ENCODE results near the gene C5orf47.

The C5orf47 gene

GRCh38 chr5:173988554-173989431, at the start of gene C5orf47:
TSS of gene C5orf47 (plus strand) at chr5:173989170. CDS start at chr5:173989264, 94 bp downstream.
- H3K27me3 Mint-ChIP-seq: peaks cover under 1% of the 10 kb centered on the region
- H3K36me3 Mint-ChIP-seq: no peaks in the 10 kb centered on the region
- no peaks in the 10 kb centered on the region for H3K4me1 Mint-ChIP-seq (ENCODE audit: low read depth)
- no peak within 1 kb of the TSS for H3K4me3 Mint-ChIP-seq
- no peak within 1 kb of the TSS for H3K27ac Mint-ChIP-seq
- H3K9me3 Mint-ChIP-seq (ENCODE audit: low read depth): no peaks in the 10 kb centered on the region

- Mint-ChIP-seq H3K9me3 (ENCODE audit: low read depth) (no peaks in the 10 kb centered on the region), H3K36me3 (peaks cover 4% of the 10 kb centered on the region)
Observed at GRCh38 chr5:173940269-173940668, 48.7 kb upstream of the C5orf47 start.

GRCh38 chr5:173941102-173941501, 47.9 kb upstream of the C5orf47 start:
- H3K4me3 Mint-ChIP-seq: no peak overlapping the region
- no peaks in the 10 kb centered on the region for H3K9me3 Mint-ChIP-seq (ENCODE audit: low read depth)
- H3K27ac Mint-ChIP-seq: no peak overlapping the region
- H3K4me1 Mint-ChIP-seq (ENCODE audit: low read depth): peaks cover 4% of the 10 kb centered on the region
- peaks cover 2% of the 10 kb centered on the region for H3K36me3 Mint-ChIP-seq
- no peaks in the 10 kb centered on the region for H3K27me3 Mint-ChIP-seq

More at GRCh38 chr5:173940269-173940668, 48.7 kb upstream of the C5orf47 start:
- Mint-ChIP-seq H3K4me1 (ENCODE audit: low read depth) (peaks cover 4% of the 10 kb centered on the region), H3K27me3 (no peaks in the 10 kb centered on the region), H3K27ac (no peak overlapping the region), H3K4me3 (no peak overlapping the region)

- no peaks in the 10 kb centered on the region for H3K9me3 Mint-ChIP-seq (ENCODE audit: low read depth)
- peaks cover 4% of the 10 kb centered on the region for H3K36me3 Mint-ChIP-seq
- no peaks in the 10 kb centered on the region for H3K27me3 Mint-ChIP-seq
- peaks cover 2% of the 10 kb centered on the region for H3K4me1 Mint-ChIP-seq (ENCODE audit: low read depth)
- no peak overlapping the region for H3K27ac Mint-ChIP-seq
- no peak overlapping the region for H3K4me3 Mint-ChIP-seq
Observed at GRCh38 chr5:173941758-173942401, 47.1 kb upstream of the C5orf47 start.

- peaks cover 8% of the 10 kb centered on the region for H3K36me3 Mint-ChIP-seq
- no peaks in the 10 kb centered on the region for H3K9me3 Mint-ChIP-seq (ENCODE audit: low read depth)
- peaks cover 2% of the 10 kb centered on the region for H3K4me1 Mint-ChIP-seq (ENCODE audit: low read depth)
- no peaks in the 10 kb centered on the region for H3K27me3 Mint-ChIP-seq
- no peak overlapping the region for H3K4me3 Mint-ChIP-seq
- no peak overlapping the region for H3K27ac Mint-ChIP-seq
Observed at GRCh38 chr5:173944511-173944910, 44.5 kb upstream of the C5orf47 start.

GRCh38 chr5:173945160-173945559, 43.8 kb upstream of the C5orf47 start:
- Mint-ChIP-seq H3K4me1 (ENCODE audit: low read depth) (peaks cover 2% of the 10 kb centered on the region), H3K36me3 (peaks cover 8% of the 10 kb centered on the region)

GRCh38 chr5:173946323-173946722, 42.6 kb upstream of the C5orf47 start:
- H3K4me1 Mint-ChIP-seq (ENCODE audit: low read depth): no peaks in the 10 kb centered on the region
- H3K27ac Mint-ChIP-seq: no peak overlapping the region
- H3K4me3 Mint-ChIP-seq: no peak overlapping the region
- H3K36me3 Mint-ChIP-seq: peaks cover 8% of the 10 kb centered on the region
- H3K27me3 Mint-ChIP-seq: no peaks in the 10 kb centered on the region
- no peaks in the 10 kb centered on the region for H3K9me3 Mint-ChIP-seq (ENCODE audit: low read depth)

More at GRCh38 chr5:173945160-173945559, 43.8 kb upstream of the C5orf47 start:
- Mint-ChIP-seq H3K9me3 (ENCODE audit: low read depth) (no peaks in the 10 kb centered on the region), H3K4me3 (no peak overlapping the region), H3K27ac (no peak overlapping the region), H3K27me3 (no peaks in the 10 kb centered on the region)

GRCh38 chr5:173950829-173951228, 38.1 kb upstream of the C5orf47 start:
- H3K9me3 Mint-ChIP-seq (ENCODE audit: low read depth): no peaks in the 10 kb centered on the region
- peaks cover 10% of the 10 kb centered on the region for H3K36me3 Mint-ChIP-seq
- H3K27ac Mint-ChIP-seq: no peak overlapping the region
- H3K4me1 Mint-ChIP-seq (ENCODE audit: low read depth): no peaks in the 10 kb centered on the region
- no peak overlapping the region for H3K4me3 Mint-ChIP-seq
- H3K27me3 Mint-ChIP-seq: no peaks in the 10 kb centered on the region

- Mint-ChIP-seq H3K36me3 (peaks cover 4% of the 10 kb centered on the region), H3K27me3 (no peaks in the 10 kb centered on the region), H3K4me3 (no peak overlapping the region)
Observed at GRCh38 chr5:173953528-173954090, 35.4 kb upstream of the C5orf47 start.

GRCh38 chr5:173954671-173955521, 34.1 kb upstream of the C5orf47 start:
- no peaks in the 10 kb centered on the region for H3K27me3 Mint-ChIP-seq
- no peak overlapping the region for H3K27ac Mint-ChIP-seq
- H3K9me3 Mint-ChIP-seq (ENCODE audit: low read depth): no peaks in the 10 kb centered on the region
- peaks cover 2% of the 10 kb centered on the region for H3K36me3 Mint-ChIP-seq
- H3K4me3 Mint-ChIP-seq: no peak overlapping the region
- H3K4me1 Mint-ChIP-seq (ENCODE audit: low read depth): no peaks in the 10 kb centered on the region

More at GRCh38 chr5:173953528-173954090, 35.4 kb upstream of the C5orf47 start:
- no peaks in the 10 kb centered on the region for H3K4me1 Mint-ChIP-seq (ENCODE audit: low read depth)
- no peak overlapping the region for H3K27ac Mint-ChIP-seq
- H3K9me3 Mint-ChIP-seq (ENCODE audit: low read depth): no peaks in the 10 kb centered on the region

- peaks cover 28% of the 10 kb centered on the region for H3K4me1 Mint-ChIP-seq (ENCODE audit: low read depth)
- no peak overlapping the region for H3K4me3 Mint-ChIP-seq
- H3K27ac Mint-ChIP-seq: no peak overlapping the region
- H3K9me3 Mint-ChIP-seq (ENCODE audit: low read depth): no peaks in the 10 kb centered on the region
- no peaks in the 10 kb centered on the region for H3K36me3 Mint-ChIP-seq
- no peaks in the 10 kb centered on the region for H3K27me3 Mint-ChIP-seq
Observed at GRCh38 chr5:173960986-173961385, 28.0 kb upstream of the C5orf47 start.

- no peaks in the 10 kb centered on the region for H3K27me3 Mint-ChIP-seq
- no peak overlapping the region for H3K27ac Mint-ChIP-seq
- H3K36me3 Mint-ChIP-seq: no peaks in the 10 kb centered on the region
- no peaks in the 10 kb centered on the region for H3K9me3 Mint-ChIP-seq (ENCODE audit: low read depth)
- H3K4me1 Mint-ChIP-seq (ENCODE audit: low read depth): peaks cover 28% of the 10 kb centered on the region
- no peak overlapping the region for H3K4me3 Mint-ChIP-seq
Observed at GRCh38 chr5:173961418-173961817, 27.6 kb upstream of the C5orf47 start.

GRCh38 chr5:173962436-173962972, 26.5 kb upstream of the C5orf47 start:
- no peaks in the 10 kb centered on the region for H3K9me3 Mint-ChIP-seq (ENCODE audit: low read depth)
- H3K36me3 Mint-ChIP-seq: no peaks in the 10 kb centered on the region
- no peak overlapping the region for H3K27ac Mint-ChIP-seq
- no peaks in the 10 kb centered on the region for H3K27me3 Mint-ChIP-seq
- H3K4me3 Mint-ChIP-seq: no peak overlapping the region
- peaks cover 30% of the 10 kb centered on the region for H3K4me1 Mint-ChIP-seq (ENCODE audit: low read depth)

GRCh38 chr5:173963182-173963838, 25.7 kb upstream of the C5orf47 start:
- Mint-ChIP-seq H3K4me1 (ENCODE audit: low read depth) (peaks cover 30% of the 10 kb centered on the region), H3K27me3 (no peaks in the 10 kb centered on the region), H3K27ac (no peak overlapping the region), H3K36me3 (no peaks in the 10 kb centered on the region), H3K9me3 (ENCODE audit: low read depth) (no peaks in the 10 kb centered on the region), H3K4me3 (peak overlapping the region; percentile 30)
